GM18520 (cell line): ENCODE results near the gene ZBTB7C.

Experiments used
- ATAC-seq: cut with Tn5 transposase; IDR thresholded peaks from one replicate; pipeline ENCODE4 v1.9.1; 2021; ENCODE audit not compliant: unreplicated experiment

The ZBTB7C gene

DNA sequence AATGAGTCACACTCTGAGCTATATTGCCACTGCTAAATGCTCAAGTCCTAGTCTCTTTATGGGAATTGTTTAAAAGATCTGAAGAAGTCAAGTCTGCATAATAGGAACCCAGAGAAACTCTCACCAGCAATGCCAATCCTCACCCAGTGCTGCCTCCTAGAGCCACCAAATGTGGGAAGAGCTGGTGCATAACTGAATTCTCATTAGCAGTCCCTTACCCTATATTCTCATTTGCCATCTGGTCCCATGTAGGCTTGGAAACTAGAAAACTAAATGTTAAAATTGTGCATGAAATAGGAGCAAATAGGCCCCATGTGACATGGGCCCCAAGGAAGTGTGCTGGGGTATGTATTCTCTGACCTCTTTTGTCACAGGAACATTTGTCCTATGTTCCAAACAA lies 254.4 kb downstream of the ZBTB7C start:
- no peak for ATAC-seq

DNA sequence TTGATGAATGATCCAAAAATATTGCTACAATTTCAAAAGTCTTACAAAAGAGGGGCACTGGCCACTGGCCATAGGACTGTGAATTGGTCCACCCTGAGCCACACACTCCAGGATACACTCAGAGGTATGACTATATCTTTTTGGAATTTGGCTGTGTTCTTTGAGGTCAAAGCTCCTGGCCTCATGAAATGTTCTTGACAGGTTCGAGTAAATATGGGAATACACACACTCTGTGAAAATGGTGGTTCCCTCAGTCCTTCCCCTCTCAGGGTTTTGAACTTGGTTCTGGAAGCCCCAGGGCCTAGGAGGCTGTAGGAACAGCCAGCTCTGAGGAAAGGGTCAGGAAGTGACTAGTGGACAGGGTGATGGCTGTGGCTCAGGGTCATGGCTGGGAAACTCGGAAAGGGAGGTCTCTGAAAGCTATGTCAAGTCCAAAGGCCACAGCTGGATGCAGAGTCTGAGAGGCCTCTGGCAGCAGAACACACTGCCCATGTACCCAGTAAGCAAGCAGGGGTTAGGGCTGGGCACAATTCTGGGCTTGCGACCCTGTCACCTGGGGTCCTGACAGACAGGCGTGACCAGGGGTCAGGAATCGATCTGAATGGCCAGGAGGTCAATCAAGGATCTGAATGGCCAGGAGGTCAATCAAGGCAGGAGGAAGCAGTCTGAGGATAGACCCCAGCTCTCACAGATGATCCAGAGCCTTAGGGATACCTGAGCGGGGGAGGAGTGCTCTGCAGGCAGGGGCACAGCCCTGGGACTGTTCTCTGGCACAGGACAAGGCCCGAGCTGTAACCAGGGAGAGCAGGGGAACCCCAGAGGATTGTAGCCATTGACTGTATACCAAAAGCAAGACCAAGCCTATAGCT lies 255.3 kb downstream of the ZBTB7C start:
- no peak for ATAC-seq

DNA sequence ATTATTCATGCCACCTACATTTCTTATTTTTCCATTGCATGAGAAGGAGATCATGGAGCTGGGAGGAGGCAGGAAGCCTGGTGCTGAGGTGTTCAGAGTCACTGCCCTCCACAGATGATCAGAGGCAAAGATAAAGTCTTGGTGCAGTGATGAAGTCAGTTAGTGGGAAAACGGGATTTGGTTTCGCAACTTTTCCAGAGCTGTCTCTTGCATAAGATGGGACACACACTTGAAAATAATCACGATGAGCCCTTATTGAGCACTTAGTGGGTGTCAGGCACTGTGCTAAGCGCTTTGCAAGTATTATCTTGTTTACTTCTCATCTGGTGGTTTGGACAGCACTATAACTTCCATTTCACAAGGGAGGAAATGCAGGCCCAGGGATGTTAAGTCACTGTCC lies 256.6 kb downstream of the ZBTB7C start:
- ATAC-seq = no peak

DNA sequence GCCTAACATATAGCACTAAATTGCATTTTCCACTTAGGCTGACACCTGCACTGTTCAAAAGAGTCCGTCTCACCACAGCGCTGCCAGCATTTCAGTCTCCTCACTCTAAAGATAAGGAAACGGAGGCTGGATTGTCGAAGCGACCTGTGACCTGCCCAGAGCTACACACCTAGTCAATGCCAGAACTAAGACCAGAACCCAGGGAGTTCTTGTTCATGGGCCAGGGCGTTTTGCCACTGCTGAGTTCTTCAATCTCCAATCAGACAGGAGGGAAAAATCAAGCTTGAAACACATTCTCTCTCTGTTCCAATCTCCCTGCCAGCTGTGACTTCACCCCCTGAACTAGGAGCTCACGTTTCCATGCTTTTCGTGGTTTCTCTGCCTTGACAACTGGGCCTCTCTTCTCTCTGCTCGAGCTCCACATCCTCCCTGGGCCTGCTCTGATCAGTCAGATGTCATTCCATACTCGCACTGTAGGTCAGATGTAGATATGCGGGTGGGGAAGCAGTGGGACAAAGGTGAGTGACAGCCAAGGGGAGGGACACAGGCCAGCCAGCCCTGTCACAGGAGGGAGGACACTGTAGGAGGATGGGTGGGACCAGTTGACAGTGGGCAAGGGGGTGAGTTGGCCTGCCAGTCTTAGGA lies 257.6 kb downstream of the ZBTB7C start:
- ATAC-seq = no peak

DNA sequence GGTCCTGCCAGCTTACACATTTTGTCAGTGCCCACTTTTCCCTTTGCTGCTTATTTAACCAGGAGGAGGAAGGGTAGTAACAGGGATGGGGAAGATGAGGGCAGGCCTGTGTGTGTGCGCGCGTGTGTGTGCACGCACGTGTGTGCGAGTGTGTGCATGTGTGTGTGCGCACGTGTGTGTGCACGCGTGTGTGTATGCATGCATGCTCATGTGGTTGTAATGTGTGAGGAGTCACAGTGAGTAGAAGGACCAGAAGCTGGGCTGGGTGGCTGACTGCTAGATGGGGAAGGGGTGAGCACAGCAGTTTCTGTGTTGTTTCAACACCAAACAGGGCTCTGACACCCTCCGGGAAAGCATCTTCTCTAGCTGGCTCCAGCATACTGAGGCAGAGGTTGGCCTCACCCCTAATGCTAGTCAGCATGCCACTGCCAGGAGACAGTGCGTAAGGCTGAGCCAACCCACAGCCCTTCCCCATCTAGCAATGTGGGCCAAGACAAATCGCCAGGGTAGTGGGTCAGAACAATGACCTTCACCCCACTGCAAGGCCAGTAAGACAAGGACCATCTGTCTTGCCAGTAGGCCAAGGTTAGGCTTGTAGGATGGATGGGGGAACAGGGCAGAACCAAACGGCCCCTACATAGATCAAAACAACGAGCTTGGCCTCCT lies 260.0 kb downstream of the ZBTB7C start:
- ATAC-seq = no peak

DNA sequence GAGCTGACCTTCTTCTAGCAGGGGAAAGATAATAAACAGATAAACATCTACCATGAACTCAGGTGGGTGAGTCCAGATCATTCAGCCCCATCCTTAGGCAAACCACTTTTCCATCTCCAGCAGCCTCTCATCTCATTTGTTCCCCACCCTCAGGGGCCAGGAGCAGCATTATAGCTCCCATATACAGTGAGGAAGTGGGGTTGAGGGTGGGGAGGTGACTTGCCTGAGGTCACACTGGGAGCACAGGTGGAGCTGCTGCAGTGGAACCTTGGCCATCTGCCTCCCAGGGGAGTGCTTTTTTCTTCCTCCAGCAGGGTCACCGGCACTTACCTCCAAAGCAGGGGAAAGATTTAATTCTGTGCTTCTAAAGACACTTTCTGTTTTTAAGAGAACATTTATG lies 266.2 kb downstream of the ZBTB7C start:
- no peak for ATAC-seq

DNA sequence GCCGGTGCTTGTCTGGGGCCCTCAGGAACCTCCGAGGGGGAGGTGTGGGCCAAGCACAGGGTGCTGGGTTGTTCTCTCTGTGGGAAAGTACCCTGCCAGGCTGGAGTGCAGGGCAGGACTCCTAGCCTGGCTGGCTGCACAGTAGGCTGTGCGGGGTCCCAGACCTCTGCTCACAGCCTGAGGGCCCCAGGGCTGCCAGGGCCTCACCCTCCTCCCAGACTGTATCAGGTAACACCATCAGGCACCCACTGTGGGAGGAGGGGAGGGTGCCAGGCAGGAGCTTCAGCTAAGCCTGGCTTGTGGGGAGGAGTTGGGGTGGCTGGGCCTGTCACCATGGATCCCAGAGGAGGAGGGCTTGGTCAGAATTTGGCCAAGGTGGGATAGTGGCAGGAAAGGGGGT lies 266.8 kb downstream of the ZBTB7C start:
- no peak for ATAC-seq

DNA sequence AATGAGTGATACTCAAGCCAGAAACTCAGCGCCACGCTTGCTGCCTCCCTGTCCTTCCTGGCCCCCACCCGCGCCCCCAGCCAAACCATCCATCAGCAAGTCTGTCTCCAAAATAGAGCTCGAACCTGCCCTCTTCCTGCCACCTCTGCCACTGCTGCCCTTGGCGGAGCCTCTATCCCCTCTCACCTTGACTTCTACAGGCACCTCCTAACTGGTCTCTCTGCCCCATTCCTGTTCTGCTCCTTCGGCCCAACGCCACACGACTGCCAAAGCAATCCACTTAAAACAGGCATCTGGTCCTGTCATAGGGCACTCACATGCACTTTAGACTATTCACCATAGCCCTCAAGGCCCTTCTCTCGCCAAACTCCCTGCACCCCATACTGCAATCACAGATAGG lies 268.5 kb downstream of the ZBTB7C start:
- ATAC-seq = no peak

DNA sequence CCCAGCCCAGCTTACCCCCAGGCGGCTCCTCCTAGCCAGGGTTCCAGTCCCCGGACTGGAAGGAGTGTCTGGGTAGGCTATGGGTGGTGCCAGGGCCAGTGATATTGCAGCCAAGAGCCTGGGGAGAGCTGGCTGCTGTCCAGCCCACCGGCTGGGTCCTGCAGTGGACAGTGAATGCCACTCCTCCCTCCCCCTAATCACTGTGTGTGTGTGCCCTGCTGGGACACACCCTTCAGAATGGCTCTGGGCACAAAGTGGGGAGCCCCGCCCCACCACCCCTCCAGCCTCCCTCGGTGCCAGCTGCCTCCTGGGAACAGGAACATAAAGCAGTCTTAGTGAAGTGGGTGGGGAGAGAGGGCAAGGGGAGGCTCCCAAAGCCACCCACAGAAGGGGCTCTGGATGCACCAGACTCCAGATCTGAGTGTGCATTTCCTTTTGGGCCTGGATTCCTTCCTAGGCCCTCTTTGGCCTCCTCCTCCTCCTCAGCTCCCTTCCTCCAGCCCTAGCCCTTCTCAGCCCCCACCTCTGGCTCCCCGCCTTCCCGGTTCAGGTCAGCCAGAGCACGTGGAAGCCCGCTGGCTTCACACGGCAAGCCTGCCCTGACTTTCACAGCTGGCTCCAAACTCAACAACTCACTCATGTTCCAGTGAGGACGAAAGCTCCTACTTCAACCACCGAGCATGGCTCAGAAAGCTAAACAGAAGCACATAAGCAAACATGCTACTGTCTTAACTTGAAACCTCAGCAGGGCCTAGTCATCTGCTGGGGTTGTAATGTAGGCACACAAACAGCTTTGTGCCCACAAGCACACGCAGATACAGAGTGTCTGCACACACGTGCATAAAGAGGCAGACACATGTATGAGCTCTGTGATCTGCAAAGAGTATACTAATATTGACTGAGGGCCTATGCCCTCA lies 269.5 kb downstream of the ZBTB7C start:
- no peak for ATAC-seq

DNA sequence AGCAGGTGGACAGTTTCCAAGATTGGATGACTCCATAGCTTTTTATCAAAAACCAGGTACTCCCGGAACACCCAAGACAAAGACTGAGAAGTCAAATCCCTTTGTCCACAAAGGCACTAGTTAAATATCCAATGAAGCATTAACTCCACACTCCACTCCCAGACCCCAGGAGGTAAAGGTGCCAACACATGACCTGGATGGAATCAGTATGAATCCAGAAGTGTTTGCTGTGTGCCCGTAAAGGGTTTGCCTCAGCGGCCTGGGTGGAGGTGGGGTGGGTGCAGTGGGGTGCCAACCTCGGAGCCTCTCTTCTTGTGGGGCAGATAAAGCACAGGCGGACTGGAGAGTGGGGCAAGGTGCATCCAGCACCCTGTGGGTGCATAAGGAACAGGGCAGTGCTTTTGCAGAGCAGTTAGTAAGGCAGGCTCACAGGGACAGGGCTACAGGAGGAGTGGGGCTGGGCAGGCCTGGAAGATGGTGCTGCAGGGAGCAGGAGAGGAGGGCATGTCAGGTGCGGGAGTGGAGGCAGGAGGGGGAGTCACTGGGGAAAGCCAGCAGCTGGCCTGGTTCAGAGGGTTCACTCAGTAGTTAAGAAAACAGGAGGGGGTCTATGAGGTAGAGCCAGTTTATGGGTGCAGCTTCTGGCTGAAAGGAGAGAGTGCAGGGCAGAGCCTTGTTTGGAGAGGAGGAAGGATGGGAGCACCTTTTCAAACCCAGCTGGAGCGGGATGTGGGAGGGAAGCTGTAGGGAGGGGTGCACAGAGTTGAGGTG lies 270.3 kb downstream of the ZBTB7C start:
- ATAC-seq = no peak

DNA sequence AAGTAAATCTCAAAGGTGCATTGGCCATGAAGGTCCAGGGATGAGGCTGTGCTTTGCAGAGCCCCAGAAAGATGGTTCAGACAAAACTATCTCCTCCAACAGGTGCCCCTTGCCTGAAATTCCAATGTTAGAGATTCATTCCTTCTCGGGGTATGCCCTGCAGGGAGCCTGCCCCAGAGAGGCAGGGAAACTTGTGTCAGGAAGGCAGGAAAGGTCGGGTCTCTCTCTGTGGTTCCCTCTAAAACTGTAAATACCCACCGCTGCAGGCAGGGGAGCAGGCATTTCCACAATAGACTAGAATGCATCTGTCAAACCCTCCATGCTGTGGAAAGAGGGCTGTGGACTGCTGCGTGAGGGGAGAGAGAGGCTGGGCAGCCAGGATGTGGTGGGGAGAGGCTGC lies 271.0 kb downstream of the ZBTB7C start:
- no peak for ATAC-seq

DNA sequence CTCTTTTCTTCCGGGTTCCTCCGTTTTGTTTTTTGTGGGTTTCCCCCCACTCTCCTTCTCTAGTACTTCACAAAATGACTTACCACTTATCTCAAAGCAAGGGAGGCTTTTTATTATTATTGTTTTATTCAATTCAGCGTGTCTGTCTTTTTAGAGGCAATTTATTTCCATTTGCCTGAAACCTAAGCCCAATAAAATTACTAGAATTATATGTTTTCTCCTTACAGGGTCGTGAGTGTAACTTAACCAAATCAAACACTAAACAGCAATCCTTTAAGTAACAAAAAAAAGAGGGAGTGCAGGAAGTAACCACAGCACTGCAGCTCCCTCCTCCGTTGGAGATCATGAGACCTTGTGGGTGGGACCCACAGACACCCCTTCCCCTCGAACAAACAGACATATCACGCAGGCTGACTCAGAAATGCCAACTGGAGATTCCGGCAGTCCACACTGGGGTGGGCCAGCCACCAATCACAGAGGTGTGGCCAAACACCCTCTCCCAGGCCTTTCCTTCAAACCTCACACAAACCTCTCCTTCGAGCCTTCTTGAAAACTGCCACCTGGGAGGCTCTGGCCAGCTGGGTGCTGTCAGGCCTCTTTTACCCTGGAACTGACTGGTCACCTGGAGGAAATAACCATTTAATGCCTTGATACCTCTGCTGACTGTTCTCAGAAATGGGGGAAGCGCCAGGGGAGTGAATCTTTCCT lies 271.7 kb downstream of the ZBTB7C start:
- no peak for ATAC-seq

DNA sequence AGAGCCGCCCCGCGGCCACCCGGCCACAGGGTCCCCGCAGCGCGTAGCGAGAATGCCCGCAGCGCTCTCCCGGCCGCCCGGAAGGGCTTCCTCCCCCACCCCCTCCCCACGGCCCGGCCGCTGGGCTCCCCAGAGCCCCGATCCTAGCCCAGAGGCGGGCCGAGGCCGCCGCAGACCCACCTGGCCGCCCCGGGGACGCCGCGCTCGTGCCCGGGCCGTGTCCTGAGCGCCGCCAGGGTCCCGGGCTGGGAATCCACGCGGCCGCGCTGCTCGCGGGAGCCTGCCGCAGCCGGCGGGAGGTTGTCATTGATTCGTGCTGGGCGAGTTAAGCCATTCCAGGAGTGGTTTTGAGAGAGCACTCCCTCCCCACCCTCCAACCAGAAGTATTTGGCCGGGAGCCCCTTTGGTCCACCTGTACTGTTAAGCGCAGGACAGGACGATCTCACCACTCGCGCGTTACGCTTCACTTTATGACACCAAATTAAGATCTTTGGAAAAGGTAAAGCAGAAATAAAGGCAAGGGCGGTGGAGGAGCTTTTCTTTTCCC lies 272.3 kb downstream of the ZBTB7C start:
- ATAC-seq = no peak

DNA sequence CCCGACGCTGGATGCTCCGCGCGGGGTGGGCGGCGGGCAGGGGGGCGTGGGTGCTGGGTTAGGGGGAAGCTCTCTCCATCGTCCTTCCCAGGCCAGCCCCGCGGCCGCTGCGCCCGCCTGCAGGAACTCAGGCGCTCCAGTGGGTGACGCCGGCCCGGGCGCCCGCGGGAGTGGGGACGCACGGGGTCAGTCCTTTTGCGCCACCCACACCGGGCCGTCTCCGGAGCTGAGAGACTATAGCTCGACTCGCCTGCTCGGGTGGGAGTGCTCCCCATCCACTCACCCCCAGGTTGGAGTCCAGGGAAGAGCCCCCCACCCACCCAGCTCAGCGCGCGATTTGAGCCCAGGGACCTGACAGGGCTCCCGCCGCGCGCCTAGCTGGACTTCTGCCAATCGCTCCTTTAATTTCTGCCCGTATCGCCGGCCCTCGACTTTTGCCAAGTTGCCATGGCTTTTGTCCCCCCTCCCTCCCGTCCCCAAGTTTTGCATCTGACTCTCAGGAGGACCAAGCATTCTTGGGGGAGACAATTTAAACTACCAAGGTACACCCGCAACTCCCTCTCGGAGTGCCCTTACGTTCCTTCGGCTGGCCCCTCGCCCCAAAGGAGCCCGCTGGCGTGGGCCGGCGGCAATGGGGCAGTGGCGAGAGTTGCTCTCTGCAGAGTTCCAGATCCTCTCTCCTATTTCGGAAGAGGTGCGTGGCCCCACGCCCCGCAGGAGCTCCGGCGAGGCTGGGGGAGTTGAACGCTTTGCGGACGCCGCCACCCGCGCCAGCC lies 272.9 kb downstream of the ZBTB7C start:
- ATAC-seq = no peak

DNA sequence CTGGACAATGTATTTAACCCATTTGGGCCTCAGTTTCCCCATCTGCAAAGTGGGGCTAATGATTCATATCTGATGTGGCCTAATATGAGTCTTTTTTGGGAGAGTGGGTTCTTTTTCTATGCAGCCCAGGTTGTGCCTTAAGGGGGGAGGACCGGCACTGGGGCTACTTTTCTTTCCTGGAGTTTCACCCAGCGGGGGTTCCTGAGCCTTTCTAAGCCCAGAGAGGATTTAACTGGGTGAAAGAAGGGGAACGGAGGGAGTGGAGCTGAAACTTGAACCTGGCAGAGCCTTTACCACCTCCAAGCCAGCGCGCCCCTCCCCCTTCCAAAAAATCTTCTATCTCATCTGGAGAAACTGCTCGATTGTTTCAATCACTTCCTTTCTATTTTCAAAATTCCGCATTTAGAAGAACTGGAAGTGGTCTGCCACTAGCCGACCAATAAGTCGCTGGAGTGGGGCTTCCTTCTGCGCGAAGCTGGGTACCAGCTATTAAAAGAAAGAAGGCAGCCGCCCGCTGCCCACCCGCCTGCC lies 273.7 kb downstream of the ZBTB7C start:
- ATAC-seq = no peak

DNA sequence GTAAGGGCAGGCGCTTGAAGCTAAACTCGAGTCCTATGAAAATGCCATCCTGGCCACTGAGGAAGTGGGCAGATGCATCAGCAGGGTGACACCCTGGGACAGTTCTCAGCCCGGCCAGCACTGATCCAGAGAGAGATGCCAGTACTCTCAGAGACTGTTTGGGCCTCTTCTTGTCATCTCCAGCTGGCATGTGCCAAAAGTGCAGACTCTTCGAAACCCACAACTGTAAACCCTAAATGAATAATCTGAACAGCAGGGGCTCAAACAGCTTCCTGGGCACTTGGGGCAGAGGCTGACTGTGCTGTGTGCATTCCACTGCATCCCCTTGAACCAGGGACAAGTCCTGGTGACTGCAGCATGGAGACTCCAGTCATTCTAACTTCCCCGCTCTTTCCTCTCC lies 274.6 kb downstream of the ZBTB7C start:
- no peak for ATAC-seq

DNA sequence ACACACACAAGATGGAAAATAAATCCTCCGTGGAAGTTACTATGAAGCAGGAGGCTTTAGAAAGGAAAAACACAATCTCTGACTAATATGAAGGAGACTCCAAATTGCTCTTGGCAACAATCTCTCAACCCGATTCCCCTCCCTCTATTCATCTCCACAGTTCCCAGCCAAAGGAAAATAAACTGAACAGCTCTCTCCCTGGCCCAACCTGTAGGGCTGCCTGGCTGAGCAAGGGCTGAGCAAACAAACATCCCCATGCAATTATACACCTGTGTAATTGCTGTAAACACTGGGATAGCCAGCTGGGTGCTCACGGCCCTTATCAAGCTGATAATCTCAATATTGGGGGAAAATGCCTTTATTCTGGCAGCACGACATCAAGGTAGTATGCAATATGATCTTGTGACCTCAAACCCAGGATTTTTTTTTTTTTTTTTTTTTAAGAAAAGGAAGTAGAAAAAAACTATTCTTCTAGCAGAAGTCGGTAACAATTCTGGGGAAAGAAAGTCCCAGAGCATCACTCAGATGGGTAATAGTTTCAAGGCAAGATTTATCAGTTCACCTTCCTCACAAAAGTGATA lies 275.4 kb downstream of the ZBTB7C start:
- ATAC-seq = no peak
